GM19351 (cell line): Measurements from ENCODE around the gene ARL15.
"Not testable (repeated sequence)": the region's sequence is repeated elsewhere in the genome, so short reads cannot be mapped to it uniquely, and the experiment has no call there.

Experiments
- ATAC-seq: cut with Tn5 transposase; IDR thresholded peaks from one replicate; pipeline ENCODE4 v1.9.1; 2021; ENCODE audit warnings: mild to moderate bottlenecking, moderate library complexity; ENCODE audit not compliant: unreplicated experiment

ARL15 gene

DNA sequence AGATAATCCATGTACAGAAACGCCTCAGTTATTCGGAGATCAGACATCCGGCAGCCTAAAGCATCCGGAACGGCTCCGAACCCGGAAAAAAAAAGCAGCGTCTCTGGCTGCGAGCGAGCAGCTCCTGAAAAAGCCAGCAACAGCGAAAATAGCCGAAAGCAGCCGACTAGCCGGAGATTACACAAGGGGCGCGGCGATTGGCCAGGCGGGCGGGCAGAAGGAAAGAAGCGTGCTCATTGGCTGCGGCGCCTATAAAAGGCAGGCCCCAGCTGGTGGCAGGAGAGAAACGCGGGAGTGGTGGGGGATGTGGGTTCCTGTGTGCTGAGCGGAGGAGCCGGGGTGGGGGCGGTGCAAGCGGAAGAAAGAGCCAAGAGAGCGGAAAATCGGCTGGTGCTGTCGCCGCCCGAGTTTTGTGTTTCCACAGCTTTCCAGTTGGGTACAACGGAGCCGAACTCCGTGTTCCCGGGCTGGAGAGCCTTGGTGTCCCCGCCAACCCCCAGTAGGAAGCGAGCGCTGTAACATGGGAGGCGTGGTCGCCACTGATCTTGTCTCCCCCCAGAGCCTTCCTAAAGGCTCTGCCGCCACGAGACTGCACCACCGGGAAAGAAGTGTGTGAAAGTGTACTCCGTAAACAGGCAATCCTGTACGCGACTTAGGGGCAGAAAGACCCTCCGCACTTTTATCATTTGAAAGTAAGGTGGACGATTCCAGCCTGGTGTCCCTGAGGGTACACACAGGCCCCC is at the start of gene ARL15:
ARL15 (minus strand) TSS at position 141 of the 743 bp plus-strand sequence.
- peak; percentile 91 for ATAC-seq

GRCh38 chr5:54360089-54360488 is 49.7 kb upstream of the ARL15 start:
- ATAC-seq, result no peak

GRCh38 chr5:54357408-54358058 is 47.2 kb upstream of the ARL15 start:
- no peak for ATAC-seq

- ATAC-seq, result not testable (repeated sequence)
These were observed 43.7 kb upstream of the ARL15 start for GRCh38 chr5:54353933-54354564.

GRCh38 chr5:54352580-54352979 is 42.2 kb upstream of the ARL15 start:
- not testable (repeated sequence) for ATAC-seq

GRCh38 chr5:54347221-54347865 is 37.0 kb upstream of the ARL15 start:
- ATAC-seq, result no peak

DNA sequence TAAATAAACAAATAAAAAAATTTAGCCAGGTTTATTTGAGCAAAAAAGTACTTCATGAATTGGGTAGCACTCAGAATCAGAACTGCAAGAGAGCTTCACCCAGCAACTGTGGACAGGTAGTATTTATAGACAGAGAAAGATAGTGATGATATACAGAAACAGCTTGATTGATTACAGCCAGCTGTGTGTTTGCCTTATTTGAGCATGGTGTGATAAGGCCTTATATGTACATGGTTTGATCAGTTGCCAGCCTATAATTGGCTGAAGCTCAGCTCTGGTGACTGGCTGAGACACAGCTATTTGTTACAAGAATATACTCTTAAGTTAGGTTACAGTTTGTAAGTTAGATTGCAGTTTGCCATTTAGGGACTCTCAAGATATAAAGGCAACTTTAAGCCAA is 34.3 kb upstream of the ARL15 start:
- no peak for ATAC-seq

DNA sequence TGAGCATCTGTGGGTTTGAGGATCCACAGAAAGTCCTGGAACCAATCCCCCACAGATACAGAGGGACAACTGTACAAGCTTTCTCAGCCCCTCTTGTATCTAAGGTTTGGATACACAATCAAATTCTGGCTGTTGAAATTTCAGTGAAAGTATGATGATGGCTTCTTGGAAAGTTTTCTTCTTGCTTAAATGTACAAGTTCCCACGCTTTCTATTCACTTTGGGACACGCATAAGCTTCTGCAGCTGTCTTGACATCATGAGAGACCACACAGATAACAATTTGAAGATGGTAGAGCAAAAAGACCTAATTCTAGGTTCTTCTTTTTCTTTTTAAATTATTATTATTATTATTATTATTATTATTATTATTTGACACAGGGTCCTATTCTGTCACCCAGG is 31.6 kb upstream of the ARL15 start:
- no peak for ATAC-seq

- no peak for ATAC-seq
These were observed 27.1 kb upstream of the ARL15 start for GRCh38 chr5:54337523-54337922.

GRCh38 chr5:54332720-54333119 is 22.3 kb upstream of the ARL15 start:
- ATAC-seq, result no peak

DNA sequence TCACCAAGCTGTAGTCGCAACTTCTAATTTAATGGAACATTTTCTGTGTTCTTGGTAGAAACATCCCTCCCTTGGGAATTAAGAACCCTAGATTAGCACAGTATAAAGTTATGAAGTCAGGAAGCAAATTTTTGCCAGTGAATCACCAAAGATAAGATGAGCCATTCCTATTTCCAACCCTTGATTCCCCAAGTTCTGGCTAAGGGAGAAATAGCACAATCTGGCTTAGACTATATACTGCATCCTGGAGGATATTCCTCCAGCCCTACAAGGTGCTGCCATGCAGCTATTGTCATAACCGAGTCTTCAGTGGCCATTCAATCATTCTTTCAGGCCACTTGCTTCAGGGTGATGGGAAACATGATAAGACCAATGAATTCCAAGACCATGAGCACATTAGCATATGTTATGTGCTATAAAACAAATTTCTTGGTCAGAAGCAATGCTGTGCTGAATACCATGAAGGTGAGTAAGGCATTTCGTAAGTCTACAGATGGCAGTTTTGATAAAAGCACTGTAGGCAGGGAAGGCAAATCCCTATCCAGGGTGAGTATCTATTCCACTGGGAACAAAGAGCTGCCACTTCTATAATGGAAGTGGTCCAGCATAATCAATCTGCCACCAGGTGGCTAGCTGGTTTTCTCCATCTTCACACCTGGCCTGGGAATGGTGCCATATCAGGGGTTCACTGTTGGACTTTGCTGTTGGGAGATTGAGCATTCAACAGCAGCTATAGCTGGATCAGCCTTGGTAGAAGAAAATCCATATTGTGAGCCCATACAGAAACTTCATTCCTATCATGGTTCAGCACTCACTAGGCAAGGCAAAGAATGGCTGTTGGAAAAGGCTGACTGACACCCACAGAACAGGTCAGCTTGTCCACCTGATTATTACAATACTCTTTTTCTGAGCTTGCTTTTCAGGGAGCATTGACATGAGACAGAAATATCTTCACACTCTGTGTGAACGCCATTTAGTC is 19.6 kb upstream of the ARL15 start:
- ATAC-seq, result no peak

GRCh38 chr5:54326662-54327270 is 16.4 kb upstream of the ARL15 start:
- ATAC-seq, result no peak

DNA sequence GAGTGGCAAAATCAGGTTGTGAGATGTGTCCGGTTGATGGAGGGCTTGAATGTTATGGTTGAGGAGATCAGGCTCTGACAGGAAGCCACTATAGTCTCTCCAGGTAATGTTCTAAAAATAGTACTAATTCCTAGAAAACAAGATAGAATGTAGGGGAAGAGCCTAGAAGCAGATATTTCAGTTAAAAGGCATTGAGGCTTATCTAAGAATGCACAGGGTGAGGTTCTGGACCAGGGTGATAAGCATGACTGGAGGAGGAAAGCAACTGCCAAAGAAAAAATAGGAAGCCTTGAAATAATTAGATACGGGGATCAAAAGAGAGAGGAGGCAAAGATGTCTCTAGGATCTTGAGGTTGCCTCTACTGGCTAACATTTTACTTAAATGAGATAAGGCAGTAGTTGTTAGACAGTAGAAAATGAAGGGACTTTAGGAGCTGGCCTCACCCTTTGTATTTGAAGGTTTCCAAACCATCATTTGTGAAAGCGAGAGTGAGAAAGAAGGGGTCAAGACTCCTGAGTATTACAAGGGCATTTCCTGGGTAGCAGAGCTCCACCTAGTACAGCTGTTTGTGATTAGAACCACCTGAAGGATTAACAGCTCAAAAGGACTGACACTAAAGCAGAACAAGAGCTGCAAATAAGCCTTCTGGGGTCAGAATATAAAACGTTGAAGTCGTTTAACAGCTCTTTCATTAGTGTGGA is 15.4 kb upstream of the ARL15 start:
- ATAC-seq, result peak; percentile 58

DNA sequence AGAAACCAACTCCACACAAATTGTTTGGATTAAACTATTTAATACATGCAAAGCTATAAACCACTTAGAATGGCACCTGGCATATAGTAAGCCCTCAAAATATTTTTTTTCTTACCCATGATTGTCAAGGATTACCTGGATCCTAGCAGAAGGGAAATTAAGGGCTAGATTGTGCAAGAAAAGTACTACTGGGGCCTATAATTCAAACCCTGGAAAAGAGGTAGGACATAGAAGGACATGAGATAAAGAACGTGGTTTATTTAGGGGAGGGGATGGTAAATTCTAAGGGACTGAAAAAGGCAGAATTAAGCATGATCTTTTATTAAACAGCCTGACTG is 14.9 kb upstream of the ARL15 start:
- no peak for ATAC-seq

DNA sequence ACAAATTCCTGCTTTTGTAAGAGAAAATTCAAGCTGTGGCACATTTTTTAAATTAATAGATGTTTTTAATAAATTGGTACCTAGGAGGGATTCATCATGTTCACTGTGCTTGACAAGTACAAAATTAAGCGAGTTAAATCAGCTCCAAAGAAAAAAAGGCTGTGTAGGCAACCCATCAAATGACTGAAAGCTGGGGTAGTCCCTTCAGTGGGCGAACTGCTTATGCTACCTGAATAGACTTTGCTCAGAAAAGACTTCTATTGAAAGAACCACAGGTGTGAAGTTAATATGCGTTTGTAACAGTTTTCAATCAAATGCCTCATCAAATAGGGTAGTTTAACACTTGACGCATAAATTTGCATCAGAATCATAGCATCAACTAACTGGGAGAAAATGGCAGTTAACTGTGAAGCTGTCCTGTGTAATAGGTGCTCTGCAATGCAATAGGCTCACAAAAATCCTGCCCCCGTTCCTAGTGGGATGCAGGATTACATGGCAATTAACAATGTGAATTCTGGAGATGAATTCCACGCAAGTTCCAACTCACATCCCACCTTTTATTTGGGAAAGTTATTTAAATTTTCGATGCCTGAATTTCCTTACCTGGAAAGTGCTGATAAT is 14.4 kb upstream of the ARL15 start:
- ATAC-seq, result no peak

DNA sequence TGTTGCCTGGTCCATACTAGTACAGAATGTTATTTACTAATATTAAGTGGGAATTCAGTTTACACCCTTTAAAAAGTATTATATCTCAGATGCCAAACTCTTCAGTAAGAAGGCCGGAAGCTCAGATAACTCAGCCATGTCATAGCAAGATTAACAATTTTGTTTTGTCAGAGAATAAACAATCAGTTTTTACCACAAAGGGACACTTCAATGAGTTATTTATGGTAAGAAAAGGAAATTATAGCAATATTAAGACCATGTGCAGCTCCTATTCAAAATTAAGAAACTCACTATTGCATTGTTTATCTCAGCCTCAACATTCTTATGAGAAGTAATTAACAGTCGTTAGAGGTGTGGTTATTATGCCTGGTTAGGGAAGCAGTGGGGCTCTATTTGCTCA is 13.1 kb upstream of the ARL15 start:
- no peak for ATAC-seq

DNA sequence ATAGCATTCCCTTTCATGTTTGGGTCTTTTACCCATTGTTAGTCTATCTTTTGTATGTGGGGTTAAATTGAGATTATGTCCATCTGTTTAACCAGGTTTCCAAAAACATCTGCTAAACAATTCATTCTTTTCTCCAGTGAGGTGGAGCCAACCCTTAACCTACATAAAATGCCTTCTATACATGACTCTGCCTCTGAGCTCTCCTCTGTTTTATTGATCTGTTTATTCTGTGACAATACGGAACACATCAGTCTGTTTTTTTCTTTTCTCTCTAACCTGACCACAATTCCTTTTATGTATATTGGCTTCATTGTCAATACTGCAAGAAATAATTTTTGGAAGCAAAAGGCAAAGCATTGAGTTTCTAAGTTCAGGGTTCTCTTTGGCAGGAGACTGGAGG is 9.9 kb upstream of the ARL15 start:
- ATAC-seq, result no peak

DNA sequence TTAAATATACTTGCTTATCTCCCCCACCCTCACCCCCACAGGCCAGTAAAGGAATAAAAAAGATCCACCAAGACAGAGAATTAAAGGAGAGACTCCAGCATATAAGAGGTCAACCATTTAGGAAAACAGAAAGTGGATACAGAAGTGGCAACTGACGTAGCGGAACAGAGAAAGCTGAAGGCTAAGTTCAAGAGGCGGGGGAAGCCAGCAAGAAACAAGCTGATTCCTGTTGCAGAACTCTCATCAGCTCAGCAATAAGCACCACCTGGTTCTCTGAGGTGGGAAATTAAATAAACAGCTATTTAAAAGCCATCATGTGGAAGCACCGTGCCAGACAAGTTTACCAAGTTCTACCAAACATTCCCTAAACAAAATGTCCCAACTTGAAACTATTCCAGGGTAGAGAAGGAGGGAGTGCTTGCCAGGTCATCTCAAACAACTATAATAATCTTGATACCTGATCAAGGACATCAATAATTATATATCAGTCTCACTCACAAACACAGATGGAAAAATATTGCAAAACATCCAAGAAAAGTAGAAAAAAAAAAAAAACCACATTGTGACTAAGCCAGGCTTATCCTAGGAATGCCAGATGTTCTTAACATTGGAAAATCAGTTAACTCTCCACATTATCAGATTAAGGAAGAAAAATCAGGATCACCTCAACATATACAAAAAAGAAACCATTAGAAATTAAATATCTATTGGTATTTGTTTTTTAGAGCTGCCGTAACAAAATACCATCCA is 7.3 kb upstream of the ARL15 start:
- no peak for ATAC-seq
